Right lobe of liver (tissue), 6 donors: ENCODE results near the gene R3HDM2. TPM values are rescaled to one million over a fixed set of nuclear protein-coding genes. Genes with fewer than 3 reads are reported as not detected.

ENCODE experiments used
- ATAC-seq, 4 donors: fragments of 200-7000 bp; cut with Tn5 transposase; one replicate each; pipeline ENCODE4 v1.9.1; 2020; ENCODE audit warnings: mild to moderate bottlenecking in 4 of 4, moderate library complexity in 4 of 4
- DNase-seq, 3 donors: peaks; one replicate each; pipeline ENCODE4 v3.0.0-alpha.2; 2020
- H3K27ac ChIP-seq, 3 donors: fragments of 200-600 bp; one replicate each; pipeline ENCODE4 v1.8.0; 2022
- H3K27me3 ChIP-seq, 2 donors: fragments of 200-600 bp; one replicate each; pipeline ENCODE4 v1.8.0; 2022
- H3K36me3 ChIP-seq, 4 donors: fragments of 200-600 bp; sonication (generic) in 1 of 4; one replicate each; pipeline versions ENCODE4 v1.5.1 to v1.8.0; 2017 to 2022; ENCODE audit warnings: control low read depth in 1 of 4
- H3K4me1 ChIP-seq, 4 donors: fragments of 200-600 bp; sonication (generic) in 1 of 4; one replicate each; pipeline versions ENCODE4 v1.5.1 to v1.8.0; 2017 to 2022; ENCODE audit warnings: control low read depth in 1 of 4
- H3K4me3 ChIP-seq, 3 donors: fragments of 200-600 bp; one replicate each; pipeline ENCODE4 v1.8.0; 2022
- H3K9me3 ChIP-seq, 4 donors: fragments of 200-600 bp; sonication (generic) in 1 of 4; one replicate each; pipeline versions ENCODE4 v1.5.1 to v1.8.0; 2017 to 2022; ENCODE audit warnings: control low read depth in 1 of 4
- POLR2A ChIP-seq: fragments of 450-650 bp; IDR thresholded peaks from one replicate; pipeline ENCODE4 v1.6.1; 2017; ENCODE audit warnings: antibody characterized with exemption, mild to moderate bottlenecking
- WGBS: methylation state at CpG from one replicate; pipeline ENCODE4 v1.1.6; 2018; ENCODE audit warnings: low coverage, low lambda C conversion rate; ENCODE audit not compliant: insufficient coverage; ENCODE audit errors: missing lambda C conversion rate; 5-methylcytosine and 5-hydroxymethylcytosine counted together
- intact Hi-C, 2 donors: fragments of 100-400 bp; cut with DNase I; formaldehyde crosslinking; loops; one replicate each; pipeline versions ENCODE4 v1.11.2 to v1.14.1; 2022
- total RNA-seq, 6 experiments: library from RNA; depleted of rRNA in 2 of 6; stranded (reverse); fragments of >200 nt in 2 of 6; fragmentation: NEBNext Ultra II Directional in 3 of 6; extraction: Animal tissue kit (Norgen Biotek cat#: 25700) in 3 of 6; gene quantifications; one replicate each; pipeline versions ENCODE4 v1.1.0 to v1.2.4, GENCODE V29; 2016 to 2023
- TF ChIP-seq, protein P1 (sequence below), 4 donors: fragments of 200-600 bp in 3 of 4; fragments of 450-650 bp in 1 of 4; IDR thresholded peaks; one replicate each; pipeline versions ENCODE4 v1.5.1 to v1.8.0; 2016 to 2022; ENCODE audit warnings: antibody characterized with exemption in 4 of 4, mild to moderate bottlenecking in 2 of 4
- donor health status: DM: no; HTN: yes; CAD: no.
- donor health status: DM: no; HTN: no; CAD: no.
- donor health status: DM: no; HTN: no; CAD: no.
- donor health status: DM: no; HTN: yes; CAD: no.
- donor health status: DM: no; HTN: yes; CAD: no.

R3HDM2 gene
- total RNA-seq, 6 experiments from 2014 or later, result 25.3 to 48.0 (median 35.9) TPM

DNA sequence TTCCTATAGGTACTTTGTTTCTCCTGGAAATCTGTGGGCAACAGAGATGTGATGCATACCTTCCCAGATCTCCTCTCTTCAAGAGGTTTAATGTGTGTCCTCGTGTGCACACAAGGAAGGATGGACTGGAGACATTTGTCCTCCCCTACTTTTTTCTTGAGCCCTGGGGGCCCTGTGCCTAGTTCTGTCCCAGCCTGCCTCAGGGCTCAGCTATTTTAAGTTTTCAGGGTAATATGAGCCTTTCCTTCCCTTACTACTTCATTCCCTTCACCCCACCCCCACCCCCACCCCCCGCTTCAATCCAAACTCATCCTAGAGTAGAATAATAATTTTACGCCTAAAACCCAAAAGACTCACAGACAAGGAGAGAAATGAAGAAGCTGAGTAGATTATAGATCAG, 180.3 kb downstream of the R3HDM2 start:
- Histone ChIP-seq H3K4me1 (no peaks in the 10 kb centered on the region), H3K4me3 (no peak overlapping the region), H3K27ac (no peak overlapping the region), H3K9me3 (no peaks in the 10 kb centered on the region), H3K27me3 (no peaks in the 10 kb centered on the region), H3K36me3 (peaks cover 0 to 3% (median 0%) of the 10 kb centered on the region in 4 donors)
- intact Hi-C loops, result no loop called here
- no peak for TF ChIP-seq POLR2A
- DNase-seq (no peak), ATAC-seq (no peak)
- 82% methylated on average over 3 of the region's 3 CpGs for WGBS

DNA sequence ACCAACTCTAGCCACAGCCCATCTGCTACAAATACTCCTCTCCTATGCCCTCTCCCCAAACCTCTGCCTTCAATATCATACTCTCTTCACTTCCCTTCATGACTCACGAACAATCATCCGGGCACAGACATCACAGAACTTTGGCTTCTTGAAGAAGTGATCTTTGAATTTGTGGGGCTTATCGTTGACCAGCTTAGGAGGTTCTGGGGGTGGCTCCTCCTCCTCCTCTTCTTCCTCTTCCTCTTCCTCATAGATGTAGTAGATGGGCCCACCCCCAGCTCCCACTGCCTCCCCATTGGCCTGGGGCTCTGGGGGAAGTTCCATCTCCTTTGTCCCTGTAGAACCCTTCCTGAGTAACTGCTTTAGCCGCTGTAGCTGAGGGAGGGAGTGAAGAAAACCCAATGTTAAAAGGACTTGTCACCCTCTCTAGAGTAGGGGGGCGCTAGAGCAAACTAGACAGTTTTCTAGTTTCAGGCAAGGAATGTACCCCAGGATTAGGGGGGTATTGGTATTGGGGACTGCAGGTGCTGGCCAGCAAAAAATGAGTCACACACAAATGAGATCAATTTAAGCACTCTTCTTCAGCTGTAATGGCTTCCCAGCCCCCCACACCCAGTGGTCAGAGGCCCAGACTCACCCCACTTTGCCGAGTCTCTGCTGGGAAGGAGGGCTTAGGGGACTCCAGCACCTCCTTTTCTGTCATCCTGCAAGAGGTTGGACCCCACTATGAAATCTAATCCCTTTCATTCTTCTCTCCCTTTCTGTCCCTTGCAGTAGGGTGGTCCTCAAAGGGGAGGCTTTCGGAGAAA, 181.7 kb downstream of the R3HDM2 start:
- ATAC-seq, result peak in 3 of 4 donors; percentile 11 to 48 (median 42)
- Histone ChIP-seq H3K9me3 (no peaks in the 10 kb centered on the region), H3K36me3 (no peaks in the 10 kb centered on the region), H3K4me1 (peaks cover 0 to 7% (median 2%) of the 10 kb centered on the region in 4 donors), H3K27me3 (no peaks in the 10 kb centered on the region), H3K4me3 (no peak overlapping the region), H3K27ac (no peak overlapping the region)
- whole genome bisulfite sequencing, result 69% methylated on average over 6 of the region's 7 CpGs
- no peak for DNase-seq
- no peak for TF ChIP-seq POLR2A
- TF ChIP-seq, protein P1, sequence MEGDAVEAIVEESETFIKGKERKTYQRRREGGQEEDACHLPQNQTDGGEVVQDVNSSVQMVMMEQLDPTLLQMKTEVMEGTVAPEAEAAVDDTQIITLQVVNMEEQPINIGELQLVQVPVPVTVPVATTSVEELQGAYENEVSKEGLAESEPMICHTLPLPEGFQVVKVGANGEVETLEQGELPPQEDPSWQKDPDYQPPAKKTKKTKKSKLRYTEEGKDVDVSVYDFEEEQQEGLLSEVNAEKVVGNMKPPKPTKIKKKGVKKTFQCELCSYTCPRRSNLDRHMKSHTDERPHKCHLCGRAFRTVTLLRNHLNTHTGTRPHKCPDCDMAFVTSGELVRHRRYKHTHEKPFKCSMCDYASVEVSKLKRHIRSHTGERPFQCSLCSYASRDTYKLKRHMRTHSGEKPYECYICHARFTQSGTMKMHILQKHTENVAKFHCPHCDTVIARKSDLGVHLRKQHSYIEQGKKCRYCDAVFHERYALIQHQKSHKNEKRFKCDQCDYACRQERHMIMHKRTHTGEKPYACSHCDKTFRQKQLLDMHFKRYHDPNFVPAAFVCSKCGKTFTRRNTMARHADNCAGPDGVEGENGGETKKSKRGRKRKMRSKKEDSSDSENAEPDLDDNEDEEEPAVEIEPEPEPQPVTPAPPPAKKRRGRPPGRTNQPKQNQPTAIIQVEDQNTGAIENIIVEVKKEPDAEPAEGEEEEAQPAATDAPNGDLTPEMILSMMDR (IDR thresholded peaks at IDR 0.05), result no peak
- intact Hi-C loops, result no loop called here

DNA sequence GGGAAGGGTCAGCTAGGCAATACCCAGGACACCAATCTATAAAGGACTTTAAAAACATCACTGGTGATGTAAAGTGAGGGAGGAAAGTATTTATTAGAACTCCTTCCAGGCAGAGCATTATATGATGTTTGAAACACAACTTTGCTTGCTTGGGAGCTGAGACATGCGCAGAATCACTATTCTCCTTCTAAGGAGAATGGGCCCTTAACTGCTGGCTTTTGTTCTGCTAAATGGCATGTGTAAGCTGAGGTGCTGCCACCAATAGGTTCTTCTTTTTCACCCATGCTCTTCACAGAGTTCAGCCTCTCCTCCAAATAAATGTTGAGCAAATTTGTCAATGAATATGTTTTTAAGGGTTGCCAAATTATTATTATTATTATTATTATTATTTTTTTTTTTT, 183.8 kb downstream of the R3HDM2 start:
- TF ChIP-seq, protein P1 (IDR thresholded peaks at IDR 0.05), result no peak
- TF ChIP-seq POLR2A, result no peak
- H3K4me3 ChIP-seq, result no peak overlapping the region
- WGBS, result 100% methylated on average over 1 of the region's 1 CpG
- H3K9me3 ChIP-seq, result no peaks in the 10 kb centered on the region
- no peak overlapping the region for H3K27ac ChIP-seq
- intact Hi-C loops, result no loop called here
- H3K4me1 ChIP-seq, result peaks cover 0 to 28% (median 9%) of the 10 kb centered on the region in 4 donors
- DNase-seq (no peak), ATAC-seq (no peak)
- H3K36me3 ChIP-seq, result no peaks in the 10 kb centered on the region
- H3K27me3 ChIP-seq, result peaks cover 0 to 1% of the 10 kb centered on the region in 2 donors

DNA sequence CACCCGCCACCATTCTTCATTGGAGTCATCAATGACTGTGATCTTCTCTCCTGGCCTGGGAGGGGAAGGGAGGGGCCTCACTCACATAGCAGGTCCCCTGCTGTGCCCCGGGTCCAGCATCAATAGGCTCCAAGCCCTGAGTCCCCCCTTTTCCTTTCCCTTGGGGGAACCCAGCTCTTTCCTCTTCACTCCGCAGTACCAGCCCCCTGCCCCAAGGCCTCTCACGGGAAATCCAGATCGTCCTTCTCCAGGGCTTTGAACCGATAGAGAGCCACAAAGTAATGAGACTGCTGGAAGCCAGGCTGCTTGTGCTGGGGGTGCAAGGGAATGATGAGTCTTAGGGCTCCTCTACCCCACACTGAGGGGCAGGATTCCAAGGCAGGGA, 186.5 kb downstream of the R3HDM2 start:
- no peaks in the 10 kb centered on the region for H3K36me3 ChIP-seq
- peaks cover 0 to 40% (median 16%) of the 10 kb centered on the region in 4 donors for H3K4me1 ChIP-seq
- intact Hi-C loops, result loop anchor here in 1 of 2 donors (5.0 kb wide), 1 partner anchor 37 kb away; no protein-coding TSS in a partner anchor
- TF ChIP-seq POLR2A, result no peak
- TF ChIP-seq, protein P1 (IDR thresholded peaks at IDR 0.05), result no peak
- no peak for ATAC-seq
- WGBS, result 78% methylated on average over 5 of the region's 6 CpGs
- no peak overlapping the region for H3K27ac ChIP-seq
- DNase-seq, result no peak
- H3K27me3 ChIP-seq, result peaks cover 0 to 7% of the 10 kb centered on the region in 2 donors
- no peaks in the 10 kb centered on the region for H3K9me3 ChIP-seq
- H3K4me3 ChIP-seq, result no peak overlapping the region
